Tongue (tissue), 2 donors: Measurements from ENCODE around the gene CBL. TPM values are rescaled to one million over a fixed set of nuclear protein-coding genes. Genes with fewer than 3 reads are reported as not detected.
A peak's percentile ranks its signal among the peaks of the same experiment; 100 is the strongest.
"Not testable (repeated sequence)": the region's sequence is repeated elsewhere in the genome, so short reads cannot be mapped to it uniquely, and the experiment has no call there.

Experiments
- DNase-seq: peaks from one replicate; pipeline ENCODE4 v3.0.0-alpha.2; 2015
- total RNA-seq: library from RNA; depleted of rRNA; stranded (reverse); fragments of >200 nt; gene quantifications from one replicate; pipeline ENCODE4 v1.2.3, GENCODE V29; 2014

CBL gene
- total RNA-seq, 1 donor from 2014 or later, result 10.9 TPM

- DNase-seq, result no peak
Measured at GRCh38 chr11:119218141-119218878, 12.2 kb downstream of the CBL start.

GRCh38 chr11:119222308-119222707 is 16.2 kb downstream of the CBL start:
- peak; percentile 71 for DNase-seq

GRCh38 chr11:119222891-119223290 is 16.8 kb downstream of the CBL start:
- DNase-seq, result no peak

- no peak for DNase-seq
Measured at GRCh38 chr11:119223856-119224255, 17.7 kb downstream of the CBL start.

GRCh38 chr11:119228535-119229287 is 22.6 kb downstream of the CBL start:
- DNase-seq, result not testable (repeated sequence)

GRCh38 chr11:119229288-119229672 is 23.1 kb downstream of the CBL start:
- no peak for DNase-seq

- DNase-seq, result no peak
Measured at GRCh38 chr11:119229741-119230140, 23.6 kb downstream of the CBL start.

GRCh38 chr11:119236490-119236889 is 30.4 kb downstream of the CBL start:
- DNase-seq, result no peak

GRCh38 chr11:119236891-119237290 is 30.8 kb downstream of the CBL start:
- DNase-seq, result no peak

- DNase-seq, result no peak
Measured at GRCh38 chr11:119237515-119237914, 31.4 kb downstream of the CBL start.

- no peak for DNase-seq
Measured at GRCh38 chr11:119248750-119249670, 42.9 kb downstream of the CBL start.

GRCh38 chr11:119249671-119250010 is 43.5 kb downstream of the CBL start:
- no peak for DNase-seq

- no peak for DNase-seq
Measured at GRCh38 chr11:119251114-119251513, 45.0 kb downstream of the CBL start.

GRCh38 chr11:119254239-119254638 is 48.1 kb downstream of the CBL start:
- DNase-seq, result no peak

- DNase-seq, result no peak
Measured at GRCh38 chr11:119258180-119258579, 52.0 kb downstream of the CBL start.

- no peak for DNase-seq
Measured at GRCh38 chr11:119258983-119259382, 52.8 kb downstream of the CBL start.

GRCh38 chr11:119262668-119263351 is 56.7 kb downstream of the CBL start:
- no peak for DNase-seq

- DNase-seq, result peak; percentile 20
Measured at GRCh38 chr11:119263352-119263940, 57.3 kb downstream of the CBL start.

GRCh38 chr11:119266063-119266462 is 59.9 kb downstream of the CBL start:
- no peak for DNase-seq

GRCh38 chr11:119266517-119267255 is 60.5 kb downstream of the CBL start:
- no peak for DNase-seq

- DNase-seq, result no peak
Measured at GRCh38 chr11:119267645-119268044, 61.5 kb downstream of the CBL start.
